Esophagus mucosa (tissue), 1 donor: ENCODE measurements around the gene CIART. TPM values are rescaled to one million over a fixed set of nuclear protein-coding genes. Genes with fewer than 3 reads are reported as not detected.
A peak's percentile ranks its signal among the peaks of the same experiment; 100 is the strongest.
"Not testable (repeated sequence)": the region's sequence is repeated elsewhere in the genome, so short reads cannot be mapped to it uniquely, and the experiment has no call there.

Experiments used
- ATAC-seq: fragments of 200-7000 bp; cut with Tn5 transposase; one replicate; pipeline ENCODE4 v1.9.1; 2020
- total RNA-seq: library from RNA; stranded (reverse); gene quantifications from one replicate; pipeline ENCODE4 v1.2.4, GENCODE V29; 2023
- donor health status: DM: yes; HTN: yes; CAD: no.

CIART gene
- 3.1 TPM for total RNA-seq

- peak; percentile 95 for ATAC-seq
These were observed at the start of gene CIART for GRCh38 chr1:150281758-150282557. Gene CIART (plus strand): TSS chr1:150282554. CDS start chr1:150283268, 714 bp downstream.

GRCh38 chr1:150232921-150233320 is 49.4 kb upstream of the CIART start:
- ATAC-seq = not testable (repeated sequence)

GRCh38 chr1:150233359-150234308 is 48.7 kb upstream of the CIART start:
- no peak for ATAC-seq

- ATAC-seq = no peak
These were observed 48.1 kb upstream of the CIART start for GRCh38 chr1:150234309-150234565.

GRCh38 chr1:150234566-150235293 is 47.6 kb upstream of the CIART start:
- ATAC-seq = peak; percentile 52

- ATAC-seq = peak; percentile 10
These were observed 47.0 kb upstream of the CIART start for GRCh38 chr1:150235294-150235851.

- ATAC-seq = peak; percentile 98
These were observed 46.3 kb upstream of the CIART start, which contains the start of gene ANP32E for GRCh38 chr1:150235852-150236613. Gene ANP32E (minus strand): TSS chr1:150236112. CDS start chr1:150235786, 326 bp downstream.

- no peak for ATAC-seq
These were observed 45.7 kb upstream of the CIART start for GRCh38 chr1:150236614-150237100.

GRCh38 chr1:150237176-150237575 is 45.2 kb upstream of the CIART start:
- ATAC-seq = not testable (repeated sequence)

GRCh38 chr1:150237746-150238145 is 44.6 kb upstream of the CIART start:
- no peak for ATAC-seq

- ATAC-seq = no peak
These were observed 39.4 kb upstream of the CIART start for GRCh38 chr1:150243003-150243402.

- no peak for ATAC-seq
These were observed 32.4 kb upstream of the CIART start for GRCh38 chr1:150249936-150250335.

- no peak for ATAC-seq
These were observed 26.2 kb upstream of the CIART start for GRCh38 chr1:150256198-150256553.

GRCh38 chr1:150256554-150257341 is 25.6 kb upstream of the CIART start:
- no peak for ATAC-seq

- no peak for ATAC-seq
These were observed 24.4 kb upstream of the CIART start, which contains the start of gene CA14 for GRCh38 chr1:150257624-150258585. Gene CA14 (plus strand): TSS chr1:150257774. CDS start chr1:150258129, 355 bp downstream.

- ATAC-seq = no peak
These were observed 23.1 kb upstream of the CIART start for GRCh38 chr1:150259217-150259616.

- ATAC-seq = peak; percentile 42
These were observed 22.3 kb upstream of the CIART start for GRCh38 chr1:150259758-150260669.

- ATAC-seq = no peak
These were observed 21.0 kb upstream of the CIART start for GRCh38 chr1:150261367-150261766.
